Nephron progenitor cell (in vitro differentiated cells): Measurements from ENCODE around the gene FAM177A1.
A peak's percentile ranks its signal among the peaks of the same experiment; 100 is the strongest.
"Not testable (repeated sequence)": the region's sequence is repeated elsewhere in the genome, so short reads cannot be mapped to it uniquely, and the experiment has no call there.

Experiments
- DNase-seq: peaks from one replicate; pipeline ENCODE4 v3.0.0; 2021
- H3K27ac Mint-ChIP-seq: 2 replicates; pipeline ENCODE4 v1.8.0; 2021; ENCODE audit warnings: mild to moderate bottlenecking, moderate library complexity, mixed read lengths
- H3K27me3 Mint-ChIP-seq: 2 replicates; pipeline ENCODE4 v1.8.0; 2021; ENCODE audit warnings: mild to moderate bottlenecking, low read depth, mixed read lengths; ENCODE audit not compliant: poor library complexity
- H3K36me3 Mint-ChIP-seq: 2 replicates; pipeline ENCODE4 v1.8.0; 2021; ENCODE audit warnings: low read depth, mixed read lengths
- H3K4me1 Mint-ChIP-seq: 2 replicates; pipeline ENCODE4 v1.8.0; 2021; ENCODE audit warnings: mixed read lengths
- H3K4me3 Mint-ChIP-seq: 2 replicates; pipeline ENCODE4 v1.8.0; 2021; ENCODE audit warnings: mild to moderate bottlenecking, moderate library complexity, mixed read lengths
- H3K9me3 Mint-ChIP-seq: 2 replicates; pipeline ENCODE4 v1.8.0; 2021; ENCODE audit warnings: mild to moderate bottlenecking, moderate library complexity, mixed read lengths
- TF ChIP-seq, protein P1 (sequence below): fragments of 200-600 bp; sonication (generic); IDR thresholded peaks from 2 replicates; pipeline ENCODE4 v1.5.0; 2021; ENCODE audit warnings: antibody characterized with exemption

Gene FAM177A1

GRCh38 chr14:35016568-35016967, 29.5 kb upstream of the FAM177A1 start:
- no peaks in the 10 kb centered on the region for H3K9me3 Mint-ChIP-seq
- H3K4me1 Mint-ChIP-seq: no peaks in the 10 kb centered on the region
- no peak for DNase-seq
- TF ChIP-seq, protein P1, sequence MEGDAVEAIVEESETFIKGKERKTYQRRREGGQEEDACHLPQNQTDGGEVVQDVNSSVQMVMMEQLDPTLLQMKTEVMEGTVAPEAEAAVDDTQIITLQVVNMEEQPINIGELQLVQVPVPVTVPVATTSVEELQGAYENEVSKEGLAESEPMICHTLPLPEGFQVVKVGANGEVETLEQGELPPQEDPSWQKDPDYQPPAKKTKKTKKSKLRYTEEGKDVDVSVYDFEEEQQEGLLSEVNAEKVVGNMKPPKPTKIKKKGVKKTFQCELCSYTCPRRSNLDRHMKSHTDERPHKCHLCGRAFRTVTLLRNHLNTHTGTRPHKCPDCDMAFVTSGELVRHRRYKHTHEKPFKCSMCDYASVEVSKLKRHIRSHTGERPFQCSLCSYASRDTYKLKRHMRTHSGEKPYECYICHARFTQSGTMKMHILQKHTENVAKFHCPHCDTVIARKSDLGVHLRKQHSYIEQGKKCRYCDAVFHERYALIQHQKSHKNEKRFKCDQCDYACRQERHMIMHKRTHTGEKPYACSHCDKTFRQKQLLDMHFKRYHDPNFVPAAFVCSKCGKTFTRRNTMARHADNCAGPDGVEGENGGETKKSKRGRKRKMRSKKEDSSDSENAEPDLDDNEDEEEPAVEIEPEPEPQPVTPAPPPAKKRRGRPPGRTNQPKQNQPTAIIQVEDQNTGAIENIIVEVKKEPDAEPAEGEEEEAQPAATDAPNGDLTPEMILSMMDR: no peak
- no peaks in the 10 kb centered on the region for H3K27me3 Mint-ChIP-seq
- no peak overlapping the region for H3K4me3 Mint-ChIP-seq
- peaks cover 57% of the 10 kb centered on the region for H3K36me3 Mint-ChIP-seq
- H3K27ac Mint-ChIP-seq: no peak overlapping the region

- Mint-ChIP-seq H3K27ac (peak overlapping the region; percentile 65), H3K4me3 (no peak overlapping the region), H3K27me3 (no peaks in the 10 kb centered on the region), H3K4me1 (no peaks in the 10 kb centered on the region), H3K36me3 (peaks cover 60% of the 10 kb centered on the region), H3K9me3 (no peaks in the 10 kb centered on the region)
- no peak for DNase-seq
- TF ChIP-seq, protein P1: no peak
Measured at GRCh38 chr14:35020713-35021112, 25.4 kb upstream of the FAM177A1 start.

DNA sequence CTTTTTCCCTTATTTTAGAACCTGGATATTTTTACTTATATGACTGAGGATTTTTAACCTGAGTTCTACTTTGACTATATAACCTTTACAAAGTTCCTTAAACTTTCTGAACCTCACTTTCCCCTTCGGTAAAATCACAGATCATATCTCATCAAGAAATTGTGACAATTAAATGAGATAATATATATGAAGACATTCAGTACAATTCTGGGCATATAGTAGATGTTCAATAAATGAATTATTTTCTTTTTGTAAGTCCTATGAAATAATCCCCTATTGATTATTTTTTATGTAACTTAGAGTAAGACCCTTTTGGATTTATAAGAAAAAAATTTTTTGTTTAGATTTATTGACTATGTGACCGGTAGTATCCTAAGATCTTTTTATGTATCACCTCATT, 17.6 kb upstream of the FAM177A1 start:
- H3K4me3 Mint-ChIP-seq: no peak overlapping the region
- H3K9me3 Mint-ChIP-seq: peaks cover 5% of the 10 kb centered on the region
- no peak for DNase-seq
- H3K36me3 Mint-ChIP-seq: peaks cover 82% of the 10 kb centered on the region
- H3K4me1 Mint-ChIP-seq: no peaks in the 10 kb centered on the region
- H3K27me3 Mint-ChIP-seq: no peaks in the 10 kb centered on the region
- no peak overlapping the region for H3K27ac Mint-ChIP-seq
- TF ChIP-seq, protein P1: no peak

DNA sequence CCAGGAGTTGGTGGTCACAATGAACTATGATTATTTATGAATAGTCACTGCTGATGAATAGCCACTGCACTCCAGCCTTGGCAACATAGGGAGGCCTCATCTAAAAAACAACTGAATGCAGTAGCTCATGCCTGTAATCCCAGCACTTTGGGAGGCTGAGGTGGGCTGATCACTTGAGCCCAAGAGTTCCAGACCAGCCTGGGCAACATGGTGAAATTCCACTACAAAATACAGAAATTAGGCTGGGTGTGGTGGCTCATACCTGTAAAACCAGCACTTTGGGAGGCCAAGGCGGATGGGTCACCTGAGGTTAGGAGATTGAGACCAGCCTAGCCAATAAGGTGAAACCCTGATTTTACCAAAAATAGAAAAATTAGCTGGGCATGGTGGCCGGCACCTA, 13.5 kb upstream of the FAM177A1 start:
- Mint-ChIP-seq H3K27me3 (peaks cover 4% of the 10 kb centered on the region), H3K27ac (no peak overlapping the region), H3K36me3 (peaks cover 76% of the 10 kb centered on the region), H3K9me3 (peaks cover 33% of the 10 kb centered on the region), H3K4me3 (no peak overlapping the region), H3K4me1 (no peaks in the 10 kb centered on the region)
- TF ChIP-seq, protein P1: no peak
- no peak for DNase-seq

- DNase-seq: peak; percentile 4
- TF ChIP-seq, protein P1: no peak
- peaks cover 58% of the 10 kb centered on the region for H3K36me3 Mint-ChIP-seq
- H3K4me1 Mint-ChIP-seq: no peaks in the 10 kb centered on the region
- peaks cover 4% of the 10 kb centered on the region for H3K27me3 Mint-ChIP-seq
- H3K9me3 Mint-ChIP-seq: peaks cover 33% of the 10 kb centered on the region
- H3K4me3 Mint-ChIP-seq: no peak overlapping the region
- H3K27ac Mint-ChIP-seq: no peak overlapping the region
Measured at GRCh38 chr14:35034440-35034833, 11.6 kb upstream of the FAM177A1 start.

DNA sequence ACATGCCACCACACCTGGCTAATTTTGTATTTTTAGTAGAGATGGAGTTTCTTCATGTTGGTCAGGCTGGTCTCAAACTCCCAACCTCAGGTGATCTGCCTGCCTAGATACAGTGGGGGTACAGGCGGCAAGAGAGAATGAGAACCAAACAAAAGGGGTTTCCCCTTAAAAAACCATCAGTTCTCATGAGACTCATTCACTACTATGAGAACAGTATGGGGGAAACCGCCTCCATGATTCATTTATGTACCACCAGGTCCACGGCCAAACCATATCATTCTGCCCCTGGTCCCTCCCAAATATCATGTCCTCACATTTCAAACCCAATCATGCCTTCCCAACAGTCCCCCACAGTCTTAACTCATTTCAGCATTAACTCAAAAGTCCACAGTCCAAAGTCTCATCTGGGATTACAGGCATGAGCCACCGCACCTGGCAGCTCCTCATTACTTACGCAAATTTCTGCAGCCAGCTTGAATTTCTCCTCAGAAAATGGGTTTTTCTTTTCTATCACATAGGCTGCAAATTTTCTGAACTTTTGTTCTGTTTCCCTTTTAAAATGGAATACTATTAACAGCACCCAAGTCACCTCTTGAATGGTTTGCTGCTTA, 11.0 kb upstream of the FAM177A1 start:
- H3K9me3 Mint-ChIP-seq: peaks cover 33% of the 10 kb centered on the region
- not testable (repeated sequence) for H3K27me3 Mint-ChIP-seq, DNase-seq, H3K4me3 Mint-ChIP-seq, H3K4me1 Mint-ChIP-seq, H3K27ac Mint-ChIP-seq
- H3K36me3 Mint-ChIP-seq: peaks cover 55% of the 10 kb centered on the region

DNA sequence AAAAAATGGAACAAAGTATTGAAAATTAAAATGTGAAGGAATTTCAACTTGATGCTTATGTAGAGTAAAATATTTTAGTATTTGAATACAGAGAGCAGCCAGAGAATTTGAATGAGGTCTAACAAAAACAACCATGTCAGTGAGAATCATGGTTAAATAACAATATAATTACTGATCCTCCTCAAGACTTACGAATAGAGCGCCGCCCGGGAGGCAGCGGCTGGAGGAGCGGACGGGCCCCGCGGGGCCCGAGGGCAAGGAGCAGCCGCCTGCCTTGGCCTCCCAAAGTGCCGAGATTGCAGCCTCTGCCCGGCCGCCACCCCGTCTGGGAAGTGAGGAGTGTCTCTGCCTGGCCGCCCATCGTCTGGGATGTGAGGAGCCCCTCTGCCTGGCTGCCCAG, 7.8 kb upstream of the FAM177A1 start:
- Mint-ChIP-seq H3K9me3 (peaks cover 29% of the 10 kb centered on the region), H3K36me3 (peaks cover 27% of the 10 kb centered on the region)
- H3K27ac Mint-ChIP-seq, H3K4me1 Mint-ChIP-seq, DNase-seq, H3K4me3 Mint-ChIP-seq, H3K27me3 Mint-ChIP-seq: not testable (repeated sequence)
